HG03575 (cell line): ENCODE measurements around the gene MTHFSD.

Source experiments
- ATAC-seq: cut with Tn5 transposase; IDR thresholded peaks from one replicate; pipeline ENCODE4 v1.9.1; 2021; ENCODE audit not compliant: unreplicated experiment, insufficient number of reproducible peaks, low FRiP score; ENCODE audit errors: extremely low read depth

Gene MTHFSD

GRCh38 chr16:86508947-86509758, 45.9 kb downstream of the MTHFSD start:
- ATAC-seq: no peak

DNA sequence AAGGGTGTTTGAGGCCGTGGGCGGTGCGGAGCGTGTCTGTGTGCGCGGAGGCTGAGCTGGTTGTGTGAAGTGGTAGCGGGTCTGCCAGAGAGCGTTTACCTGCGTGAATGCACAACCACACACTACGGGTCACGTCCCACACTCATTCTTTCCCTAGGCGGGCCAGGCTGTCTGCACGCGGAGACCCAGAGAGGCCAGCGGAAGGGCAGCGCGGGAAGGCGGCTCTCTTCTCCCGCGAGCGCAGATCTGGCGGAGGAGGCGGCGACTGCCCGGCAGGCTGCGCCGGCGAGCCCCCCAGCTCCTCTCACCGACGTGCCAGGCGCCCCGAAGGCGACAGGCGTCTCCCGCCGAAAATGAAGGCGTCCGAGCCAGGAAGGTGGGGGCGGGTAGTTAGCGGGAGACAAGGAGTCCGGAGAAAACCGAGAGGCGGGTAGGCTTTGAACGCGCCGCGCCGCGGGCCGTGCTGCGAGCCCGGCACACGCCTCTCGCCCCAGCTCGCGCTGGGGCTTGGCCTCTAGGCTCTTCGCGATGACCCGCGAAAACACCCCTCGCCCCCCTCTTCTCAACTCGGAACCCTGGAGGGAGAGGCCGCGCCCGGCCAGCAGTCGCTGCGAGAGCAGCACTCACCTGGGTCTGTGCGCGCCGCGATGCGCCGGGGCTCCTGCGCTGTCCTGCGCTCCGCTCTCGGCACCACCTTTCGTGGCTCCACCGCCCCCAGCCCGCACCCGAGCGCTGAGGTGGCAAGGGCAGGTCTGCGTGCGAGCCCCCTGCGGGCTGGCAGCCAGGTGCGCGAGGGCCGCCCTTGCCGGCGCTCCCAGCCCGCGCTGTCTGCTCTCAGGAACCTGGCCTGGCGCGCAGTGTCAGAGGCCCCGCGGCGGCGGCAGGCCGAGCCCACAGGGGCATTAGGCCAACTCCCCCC, 46.7 kb downstream of the MTHFSD start:
- ATAC-seq: no peak

GRCh38 chr16:86507173-86508027, 47.6 kb downstream of the MTHFSD start:
- no peak for ATAC-seq

DNA sequence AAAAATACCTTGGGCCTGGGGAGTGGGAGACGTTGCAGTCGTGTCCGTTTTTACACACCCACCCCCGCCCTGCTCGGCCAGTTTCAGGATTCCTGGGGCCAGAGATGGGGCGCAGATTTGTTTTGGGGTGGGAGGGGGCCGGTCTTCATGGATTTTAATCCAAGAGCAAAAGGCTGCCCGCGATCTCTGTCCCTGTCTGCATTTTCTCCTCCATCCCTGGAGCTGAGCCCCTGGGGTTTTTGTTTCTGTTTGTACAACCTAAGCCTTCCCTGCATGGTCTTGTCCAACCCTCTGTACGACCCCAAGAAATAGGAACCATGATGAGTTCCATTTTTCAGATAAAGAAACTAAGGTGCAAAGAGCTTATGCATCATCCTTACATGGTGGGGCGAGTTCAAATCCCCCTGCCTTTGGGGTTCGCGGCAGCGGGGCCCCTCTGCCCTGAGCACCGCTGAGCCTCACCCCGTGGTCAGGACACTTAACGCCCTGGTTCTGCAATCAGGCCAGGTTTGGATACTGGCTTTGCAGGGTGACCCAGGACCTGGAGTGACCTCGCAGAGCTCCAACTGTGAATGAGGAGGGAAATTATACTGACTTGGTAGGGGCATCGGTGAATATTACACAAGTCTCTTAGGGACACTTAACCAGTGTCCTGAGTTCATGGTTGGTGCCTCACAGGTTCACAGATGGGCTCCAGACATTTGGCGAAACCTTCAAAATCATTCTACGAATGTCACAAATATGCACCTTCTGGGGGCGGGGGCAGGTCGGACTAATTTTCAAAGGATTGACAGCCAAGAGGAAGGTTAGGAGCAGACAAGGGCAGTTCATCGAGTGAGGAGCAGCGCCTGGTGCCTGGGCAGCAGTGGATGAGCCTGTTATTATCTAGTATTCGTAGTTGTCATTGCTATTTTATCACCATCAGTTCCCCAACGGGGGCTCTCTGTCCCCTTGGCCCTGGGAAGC, 48.9 kb downstream of the MTHFSD start:
- no peak for ATAC-seq

- no peak for ATAC-seq
These were observed 49.7 kb downstream of the MTHFSD start for GRCh38 chr16:86505185-86505898.

DNA sequence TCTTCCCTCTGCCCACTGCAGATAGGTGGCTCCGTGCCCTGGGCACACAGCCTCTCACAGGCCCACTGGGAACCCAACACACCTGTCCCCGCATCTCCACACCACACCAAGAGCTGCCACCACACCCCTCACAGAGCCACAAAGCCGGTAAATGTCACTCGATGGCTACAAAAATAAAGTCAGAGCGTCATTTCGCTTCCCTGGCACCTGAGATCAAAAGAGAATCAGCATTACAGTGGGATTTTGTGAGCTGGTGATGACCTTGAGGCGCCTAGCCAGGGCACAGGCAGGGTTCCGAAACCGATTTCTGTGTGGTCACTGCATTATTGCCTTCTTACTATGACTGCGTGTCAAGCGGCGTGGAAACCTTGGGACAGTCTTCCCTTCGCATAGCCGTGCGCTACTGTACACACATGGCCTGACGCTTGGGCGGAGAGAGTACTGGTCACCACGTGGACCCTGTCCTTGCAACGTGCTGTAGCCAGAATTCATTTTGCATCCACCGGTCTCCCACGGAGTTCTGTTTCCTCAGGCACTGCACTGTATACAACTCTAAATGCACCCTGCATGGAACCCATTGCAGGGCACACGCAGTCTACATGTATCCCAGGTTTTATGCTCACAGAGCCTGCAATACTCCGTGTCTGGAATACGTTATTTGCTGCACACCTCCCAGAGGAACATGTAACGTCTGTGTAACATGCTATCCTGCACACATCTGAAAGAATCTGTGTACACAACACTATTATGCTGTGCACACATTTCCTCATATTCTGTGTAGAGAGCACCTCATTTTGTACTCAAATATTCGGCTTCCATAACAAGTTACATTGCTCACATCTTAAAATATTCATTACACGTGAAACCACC, 50.5 kb downstream of the MTHFSD start:
- no peak for ATAC-seq

DNA sequence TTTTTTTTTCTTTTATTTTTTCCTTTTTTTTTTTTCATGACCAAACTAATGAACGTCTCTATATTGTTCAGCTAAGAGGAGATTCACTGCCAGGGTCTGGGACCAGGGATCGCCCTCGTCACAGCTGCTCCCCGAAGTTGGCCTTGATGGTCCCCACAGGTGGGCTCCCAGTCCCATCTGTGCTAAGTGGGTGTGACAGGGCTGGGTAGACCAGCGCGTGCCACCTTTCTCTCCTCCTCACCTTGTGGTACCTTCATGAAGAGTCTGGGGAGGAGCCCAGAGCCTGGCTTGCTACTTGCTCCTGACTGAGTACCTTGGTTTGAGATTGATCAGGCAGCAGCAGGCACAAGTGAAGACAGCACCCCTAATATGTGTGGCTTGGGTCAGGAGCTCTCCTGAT, 51.2 kb downstream of the MTHFSD start:
- no peak for ATAC-seq

- no peak for ATAC-seq
These were observed 51.9 kb downstream of the MTHFSD start for GRCh38 chr16:86502856-86503748.

GRCh38 chr16:86501989-86502855, 52.8 kb downstream of the MTHFSD start:
- no peak for ATAC-seq

DNA sequence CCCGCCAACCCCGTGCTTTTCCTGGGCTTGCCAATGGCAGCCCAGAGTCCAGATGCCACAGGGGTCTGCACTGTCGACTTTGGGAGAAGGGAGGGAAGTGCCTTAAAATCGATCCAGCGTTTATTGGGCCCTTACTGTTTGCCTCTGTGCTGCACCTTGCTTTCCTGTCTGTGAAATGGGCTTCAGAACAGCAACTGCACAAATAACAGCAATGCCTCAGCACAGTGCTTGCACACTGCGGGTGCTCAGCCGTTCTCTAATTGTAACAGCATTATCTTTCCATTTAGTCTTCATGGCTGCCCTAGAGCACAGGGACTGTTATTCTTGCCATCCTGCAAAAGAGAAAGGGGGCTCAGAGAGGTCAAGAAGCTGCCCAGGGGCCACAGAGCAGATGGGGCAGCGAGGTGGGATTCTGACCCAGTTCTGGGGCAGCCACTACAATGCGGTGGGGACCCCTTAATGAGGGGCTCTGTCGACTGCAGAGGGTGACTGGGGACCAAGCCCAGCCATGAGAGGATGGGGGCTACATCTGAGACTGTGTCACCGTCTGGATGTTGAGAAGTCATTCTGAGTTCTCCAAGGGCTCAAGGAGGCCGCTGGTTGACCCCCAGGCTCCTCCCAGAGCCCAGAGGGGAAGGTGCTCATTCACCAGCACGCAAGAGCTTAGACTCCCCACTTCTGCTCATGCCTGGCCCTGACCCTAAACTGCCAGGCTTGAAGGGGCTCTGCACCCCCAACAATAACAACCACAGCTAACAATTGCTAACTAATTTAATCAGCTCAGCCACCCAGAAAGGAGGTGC, 54.1 kb downstream of the MTHFSD start:
- ATAC-seq: no peak

DNA sequence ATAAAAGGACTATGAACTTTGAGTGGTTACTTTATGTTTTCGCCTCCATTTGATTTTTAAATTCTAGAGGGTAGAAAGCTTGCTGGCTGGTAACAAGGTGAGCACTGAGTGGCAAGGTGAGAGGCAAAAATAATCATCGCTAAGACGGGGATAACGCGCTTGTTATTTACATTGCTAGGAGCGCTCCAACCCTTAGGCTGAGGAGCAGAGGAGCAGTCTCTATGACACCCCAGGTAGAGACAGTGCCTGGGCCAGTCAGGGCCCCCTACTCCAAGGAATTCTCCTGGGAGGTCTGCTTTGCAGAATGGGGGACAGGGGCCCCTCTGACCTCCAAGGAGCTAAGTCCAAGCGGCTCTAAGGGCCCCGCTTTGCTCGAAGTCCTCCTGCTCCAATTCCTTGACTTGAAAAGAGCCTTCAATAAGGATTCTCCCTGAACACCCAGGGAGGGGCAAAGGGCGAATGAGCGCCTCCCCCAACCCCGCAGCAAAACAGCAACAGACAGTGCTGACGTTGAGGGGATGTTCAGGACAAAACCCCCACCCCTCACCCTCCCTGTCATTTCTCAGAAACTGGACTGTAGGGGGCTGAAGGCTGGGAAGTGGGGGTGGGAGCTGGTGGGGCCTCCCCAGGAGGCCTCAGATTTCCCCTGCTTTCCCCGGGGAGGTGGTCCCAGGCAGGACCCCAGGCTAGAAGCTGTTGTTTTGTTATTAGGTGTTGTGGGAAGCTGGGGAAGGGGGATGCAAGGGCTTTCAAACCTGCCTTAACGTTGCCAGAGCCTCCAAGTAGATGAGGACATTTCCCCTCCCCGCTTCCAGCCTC, 54.9 kb downstream of the MTHFSD start:
- no peak for ATAC-seq

- ATAC-seq: no peak
These were observed 55.6 kb downstream of the MTHFSD start for GRCh38 chr16:86499440-86499786.

DNA sequence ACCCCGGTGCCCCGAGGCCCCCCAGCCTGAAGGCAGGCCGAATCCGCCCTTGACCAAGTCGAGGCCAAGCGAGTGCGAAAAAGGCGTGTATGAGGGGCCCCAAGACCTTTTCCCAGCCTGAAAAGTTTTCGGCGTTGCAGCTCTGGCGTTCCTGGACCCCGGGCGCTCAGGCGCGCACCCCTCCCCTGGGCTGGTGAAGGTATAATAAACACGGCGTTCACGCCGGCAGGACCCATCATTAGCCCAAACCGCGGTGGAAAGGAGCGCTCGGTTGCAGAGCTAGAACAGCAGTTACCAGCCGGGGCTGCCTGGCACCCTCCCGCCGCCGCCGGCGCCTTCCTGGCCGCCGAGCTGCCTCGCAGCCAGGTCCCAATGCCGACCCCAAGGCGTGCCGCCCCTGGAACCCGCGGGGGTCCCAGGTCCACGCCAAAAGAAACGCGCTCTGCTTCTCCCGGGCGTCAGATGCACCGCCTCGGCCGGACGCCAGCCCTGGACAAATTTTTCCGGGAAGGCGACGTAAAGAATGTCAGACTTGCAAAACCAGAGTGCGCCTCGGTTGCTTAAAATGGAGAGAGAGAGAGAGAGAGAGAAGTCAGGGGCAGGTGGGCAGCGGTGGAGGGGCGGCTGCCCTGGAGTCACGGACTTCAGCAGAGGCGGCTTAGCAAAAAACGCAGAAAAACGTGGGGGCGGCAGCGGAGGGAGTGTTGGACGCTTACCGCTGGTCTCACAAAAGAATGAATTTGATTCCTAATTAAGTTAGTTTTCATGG, 56.2 kb downstream of the MTHFSD start:
- ATAC-seq: no peak
